H9 (cell line): ENCODE measurements around the gene VIPR2. TPM values are rescaled to one million over a fixed set of nuclear protein-coding genes. Genes with fewer than 3 reads are reported as not detected.

Experiments
- DNase-seq: peaks from one replicate; pipeline ENCODE4 v3.0.0-alpha.2; 2017
- H2AFZ ChIP-seq: one replicate; pipeline ENCODE4 v1.6.1; 2013; ENCODE audit warnings: mild to moderate bottlenecking, low read length, control low read depth, moderate library complexity
- H2AK5ac ChIP-seq: 2 replicates; pipeline ENCODE4 v1.6.1; 2013; ENCODE audit warnings: low read length, control low read depth, mixed read lengths; ENCODE audit not compliant: insufficient read length
- H2BK120ac ChIP-seq: one replicate; pipeline ENCODE4 v1.6.1; 2013; ENCODE audit warnings: low read depth, mild to moderate bottlenecking, low read length, control low read depth, inconsistent platforms; ENCODE audit not compliant: poor library complexity, severe bottlenecking
- H2BK12ac ChIP-seq: 2 replicates; pipeline ENCODE4 v1.6.1; 2013; ENCODE audit warnings: low read length, control low read depth, mixed read lengths, low read depth; ENCODE audit not compliant: insufficient read length
- H2BK15ac ChIP-seq: 2 replicates; pipeline ENCODE4 v1.6.1; 2013; ENCODE audit warnings: low read depth, low read length, control low read depth
- H2BK20ac ChIP-seq: one replicate; pipeline ENCODE4 v1.6.1; 2013; ENCODE audit warnings: low read depth, mild to moderate bottlenecking, low read length, control low read depth, inconsistent platforms; ENCODE audit not compliant: poor library complexity, severe bottlenecking
- H2BK5ac ChIP-seq: 2 replicates; pipeline ENCODE4 v1.6.1; 2013; ENCODE audit warnings: low read length, control low read depth, mixed read lengths; ENCODE audit not compliant: insufficient read length
- H3K14ac ChIP-seq: 2 replicates; pipeline ENCODE4 v1.6.1; 2013; ENCODE audit warnings: low read length, control low read depth; ENCODE audit not compliant: insufficient read depth
- H3K18ac ChIP-seq: 2 replicates; pipeline ENCODE4 v1.6.1; 2013; ENCODE audit warnings: low read depth, mild to moderate bottlenecking, mixed read lengths, low read length, control low read depth; ENCODE audit not compliant: insufficient read length
- H3K23ac ChIP-seq: 2 replicates; pipeline ENCODE4 v1.6.1; 2013; ENCODE audit warnings: low read length, control low read depth, mixed read lengths, low read depth; ENCODE audit not compliant: insufficient read length
- H3K23me2 ChIP-seq: 2 replicates; pipeline ENCODE4 v1.6.1; 2013; ENCODE audit warnings: low read depth, mild to moderate bottlenecking, mixed read lengths, low read length, control low read depth; ENCODE audit not compliant: insufficient read length, poor library complexity, severe bottlenecking
- H3K27ac ChIP-seq: 2 replicates; pipeline ENCODE4 v1.5.1; 2013; ENCODE audit warnings: low read length, control low read depth, mixed read lengths, low read depth; ENCODE audit not compliant: insufficient read length
- H3K27me3 ChIP-seq: 2 replicates; pipeline ENCODE4 v1.6.1; 2013; ENCODE audit warnings: low read length, control low read depth, inconsistent platforms; ENCODE audit not compliant: insufficient read depth
- H3K4ac ChIP-seq: 2 replicates; pipeline ENCODE4 v1.6.1; 2013; ENCODE audit warnings: low read depth, mild to moderate bottlenecking, control low read depth, inconsistent platforms, low read length, moderate library complexity
- H3K4me1 ChIP-seq: 2 replicates; pipeline ENCODE4 v1.6.1; 2013; ENCODE audit warnings: low read length, control low read depth, inconsistent platforms; ENCODE audit not compliant: insufficient read depth
- H3K4me2 ChIP-seq: 2 replicates; pipeline ENCODE4 v1.6.1; 2013; ENCODE audit warnings: low read length, control low read depth, mixed read lengths; ENCODE audit not compliant: insufficient read length, insufficient read depth
- H3K56ac ChIP-seq: 2 replicates; pipeline ENCODE4 v1.6.1; 2013; ENCODE audit warnings: low read depth, mild to moderate bottlenecking, mixed read lengths, low read length, control low read depth; ENCODE audit not compliant: insufficient read length
- H3K79me1 ChIP-seq: 2 replicates; pipeline ENCODE4 v1.6.1; 2013; ENCODE audit warnings: low read depth, mild to moderate bottlenecking, moderate library complexity, low read length, control low read depth, inconsistent platforms; ENCODE audit not compliant: insufficient read depth, poor library complexity, severe bottlenecking
- H3K79me2 ChIP-seq: 2 replicates; pipeline ENCODE4 v1.6.1; 2013; ENCODE audit warnings: low read length, control low read depth, inconsistent platforms; ENCODE audit not compliant: insufficient read depth
- H3K9ac ChIP-seq: 2 replicates; pipeline ENCODE4 v1.6.1; 2013; ENCODE audit warnings: low read length, control low read depth, mixed read lengths; ENCODE audit not compliant: insufficient read length; ENCODE audit errors: extremely low read depth
- H3K9me3 ChIP-seq: one replicate; pipeline ENCODE4 v1.6.1; 2013; ENCODE audit warnings: low read depth, low read length, inconsistent platforms; ENCODE audit not compliant: control insufficient read depth
- H3T11ph ChIP-seq: one replicate; pipeline ENCODE4 v1.6.1; 2013; ENCODE audit warnings: mild to moderate bottlenecking, low read length, control low read depth, inconsistent platforms
- H4K20me1 ChIP-seq: one replicate; pipeline ENCODE4 v1.6.1; 2013; ENCODE audit not compliant: control insufficient read depth, insufficient read length, insufficient read depth
- H4K5ac ChIP-seq: 2 replicates; pipeline ENCODE4 v1.6.1; 2013; ENCODE audit warnings: low read depth, mild to moderate bottlenecking, mixed read lengths, low read length, control low read depth; ENCODE audit not compliant: insufficient read length
- H4K8ac ChIP-seq: replicated peaks from 2 replicates; pipeline ENCODE4 v1.6.1; 2013; ENCODE audit warnings: low read length, control low read depth, mixed read lengths, low read depth; ENCODE audit not compliant: insufficient read length
- H4K91ac ChIP-seq: 2 replicates; pipeline ENCODE4 v1.6.1; 2013; ENCODE audit warnings: low read depth, mild to moderate bottlenecking, moderate library complexity, mixed read lengths, low read length, control low read depth; ENCODE audit not compliant: insufficient read length
- H3K27ac Mint-ChIP-seq, 3 experiments: 2 replicates in 2 of 3; 3 replicates in 1 of 3; pipeline ENCODE4 v1.8.0; 2020 to 2021; ENCODE audit warnings: mixed read lengths in 3 of 3, mild to moderate bottlenecking in 1 of 3, moderate library complexity in 1 of 3
- H3K27me3 Mint-ChIP-seq: 2 replicates; pipeline ENCODE4 v1.8.0; 2021; ENCODE audit warnings: low read depth, mild to moderate bottlenecking, moderate library complexity, mixed read lengths
- H3K36me3 Mint-ChIP-seq, 3 experiments: 2 replicates in 2 of 3; 3 replicates in 1 of 3; pipeline ENCODE4 v1.8.0; 2020 to 2021; ENCODE audit warnings: low read depth in 3 of 3, mixed read lengths in 3 of 3; ENCODE audit not compliant: insufficient read depth in 1 of 3
- H3K4me1 Mint-ChIP-seq, 2 experiments: 2 replicates each; pipeline ENCODE4 v1.8.0; 2020; ENCODE audit warnings: mixed read lengths in 2 of 2
- H3K4me3 Mint-ChIP-seq, 2 experiments: 2 replicates in 1 of 2; 3 replicates in 1 of 2; pipeline ENCODE4 v1.8.0; 2020 to 2021; ENCODE audit warnings: mild to moderate bottlenecking in 2 of 2, mixed read lengths in 2 of 2, moderate library complexity in 1 of 2
- H3K9me3 Mint-ChIP-seq, 2 experiments: 2 replicates in 1 of 2; 3 replicates in 1 of 2; pipeline ENCODE4 v1.8.0; 2020; ENCODE audit warnings: mild to moderate bottlenecking in 2 of 2, mixed read lengths in 2 of 2, moderate library complexity in 1 of 2
- CTCF ChIP-seq: fragments of 200-600 bp; sonication (generic); conservative IDR thresholded peaks from 3 replicates; pipeline ENCODE4 v1.8.0; 2021; ENCODE audit warnings: antibody characterized with exemption, mild to moderate bottlenecking
- WGBS: extraction: QIAGEN DNeasy Blood & Tissue Kit; methylation state at CpG from one replicate; pipeline ENCODE4 v1.1.7; 2013; ENCODE audit warnings: missing lambda C conversion rate, low lambda C conversion rate, mixed read lengths; ENCODE audit not compliant: insufficient read length; ENCODE audit errors: extremely low coverage; 5-methylcytosine and 5-hydroxymethylcytosine counted together
- total RNA-seq: library from RNA; stranded (reverse); gene quantifications from 2 replicates; pipeline ENCODE4 v1.2.1, GENCODE V29; 2021

Gene VIPR2
- total RNA-seq, 1 experiment from 2014 or later: 1.6 TPM

- H2BK12ac ChIP-seq: no peak overlapping the region
- no peak overlapping the region for H3K23ac ChIP-seq
- WGBS: no CpG with 5 or more reads among the region's 19 CpGs
- H4K91ac ChIP-seq: no peak overlapping the region
- no peak overlapping the region for H2BK5ac ChIP-seq
- Mint-ChIP-seq H3K9me3 (peaks cover 9 to 12% of the 10 kb centered on the region in 2 experiments; a peak in 4 of 5 replicates), H3K27me3 (peaks cover 4% of the 10 kb centered on the region), H3K36me3 (peaks cover 0 to 12% (median 0%) of the 10 kb centered on the region in 3 experiments; a peak in 2 of 7 replicates), H3K4me1 (peaks cover 22% of the 10 kb centered on the region in 2 experiments), H3K27ac (peak overlapping the region in 2 of 3 experiments; percentile 7 to 85; a peak in 1 of 7 replicates), H3K4me3 (no peak overlapping the region)
- H4K20me1 ChIP-seq: no peaks in the 10 kb centered on the region
- no peaks in the 10 kb centered on the region for H3K23me2 ChIP-seq
- H2BK120ac ChIP-seq: no peak overlapping the region
- no peak overlapping the region for H3K18ac ChIP-seq
- no peak overlapping the region for H2BK20ac ChIP-seq
- H3K79me1 ChIP-seq: no peaks in the 10 kb centered on the region
- no peak overlapping the region for H3K56ac ChIP-seq
- no peak overlapping the region for H3K9ac ChIP-seq
- H2AFZ ChIP-seq: no peak overlapping the region
- no peak overlapping the region for H3K4ac ChIP-seq
- H2AK5ac ChIP-seq: no peak overlapping the region
- no peak overlapping the region for H2BK15ac ChIP-seq
- no peak overlapping the region for H3K14ac ChIP-seq
- H4K5ac ChIP-seq: no peak overlapping the region
- no peaks in the 10 kb centered on the region for H3K9me3 ChIP-seq
- H3K79me2 ChIP-seq: no peaks in the 10 kb centered on the region
- H3K4me2 ChIP-seq: no peak overlapping the region
- DNase-seq: no peak
- H3K27ac ChIP-seq: no peak overlapping the region
- H3K27me3 ChIP-seq: no peaks in the 10 kb centered on the region
- no peak overlapping the region for H4K8ac ChIP-seq
- H3T11ph ChIP-seq: no peak overlapping the region
- no peak for TF ChIP-seq CTCF
- H3K4me1 ChIP-seq: 0 out of 2 replicates have a peak, but pooled peaks cover 2% of the 10 kb centered on the region
These were observed 128.1 kb downstream of the VIPR2 start for GRCh38 chr7:159016591-159016990.
